Fibroblast of mammary gland (primary cell): ENCODE data around the gene SMURF2.
"Not testable (repeated sequence)": the region's sequence is repeated elsewhere in the genome, so short reads cannot be mapped to it uniquely, and the experiment has no call there.

Experiments
- DNase-seq: peaks from one replicate; pipeline ENCODE4 v3.0.0-alpha.2; 2010; ENCODE audit warnings: low read depth
- H3K4me3 ChIP-seq: 2 replicates; pipeline ENCODE4 v1.5.1; 2011; ENCODE audit warnings: low read depth, mild to moderate bottlenecking, low read length, moderate library complexity; ENCODE audit not compliant: control insufficient read depth
- CTCF ChIP-seq: conservative IDR thresholded peaks from 2 replicates; pipeline ENCODE4 v1.5.1; 2011; ENCODE audit warnings: low read depth, low read length, inconsistent platforms; ENCODE audit not compliant: control insufficient read depth, insufficient read depth

Gene SMURF2

DNA sequence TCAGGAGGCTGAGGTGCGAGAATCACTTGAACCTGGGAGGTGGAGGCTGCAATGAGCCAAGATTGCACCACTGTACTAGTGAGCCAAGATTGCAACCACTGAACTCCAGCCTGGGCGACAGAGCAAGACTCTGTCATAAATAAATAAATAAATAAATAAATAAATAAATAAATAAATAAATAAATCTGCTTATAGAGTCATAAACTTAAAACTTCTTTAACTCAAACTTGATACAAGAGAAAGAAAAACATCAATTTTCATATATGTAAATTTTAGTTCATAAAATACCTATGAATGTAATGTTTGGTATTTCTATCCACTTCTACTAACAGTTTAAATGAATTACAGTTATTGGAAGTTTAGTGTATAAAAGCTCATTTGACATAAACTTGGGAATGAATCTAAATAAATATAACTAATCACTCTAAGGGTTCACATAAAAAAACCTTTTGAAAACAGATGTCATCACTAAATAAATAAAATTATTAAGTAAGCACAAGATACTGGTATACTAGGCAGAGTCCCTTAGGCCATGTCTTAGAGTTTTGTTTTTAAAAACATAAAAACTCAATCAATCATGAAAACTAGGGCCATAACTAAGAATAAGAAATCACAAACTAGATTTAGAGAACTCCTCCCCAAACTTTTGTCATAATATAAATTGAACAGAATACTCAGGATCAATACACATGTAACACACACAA lies 54.1 kb downstream of the SMURF2 start:
- DNase-seq: peak; percentile 34
- H3K4me3 ChIP-seq: no peak overlapping the region
- TF ChIP-seq CTCF: no peak

DNA sequence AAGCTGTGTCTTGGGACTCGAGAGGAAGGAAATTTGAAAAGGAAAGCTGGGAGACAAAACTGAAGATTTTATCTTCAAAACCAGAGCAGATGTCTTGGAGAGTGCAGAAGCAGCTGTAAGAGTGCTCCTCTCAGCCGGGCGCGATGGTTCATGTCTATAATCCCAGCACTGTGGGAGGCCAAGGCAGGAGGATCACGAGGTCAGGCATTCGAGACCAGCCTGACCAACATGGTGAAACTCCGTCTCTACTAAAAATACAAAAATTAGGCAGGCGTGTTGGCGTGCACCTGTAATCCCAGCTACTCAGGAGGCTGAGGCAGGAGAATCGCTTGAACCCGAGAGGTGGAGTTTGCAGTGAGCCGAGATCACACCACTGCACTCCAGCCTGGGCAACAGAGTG lies 57.6 kb downstream of the SMURF2 start:
- not testable (repeated sequence) for DNase-seq, H3K4me3 ChIP-seq

DNA sequence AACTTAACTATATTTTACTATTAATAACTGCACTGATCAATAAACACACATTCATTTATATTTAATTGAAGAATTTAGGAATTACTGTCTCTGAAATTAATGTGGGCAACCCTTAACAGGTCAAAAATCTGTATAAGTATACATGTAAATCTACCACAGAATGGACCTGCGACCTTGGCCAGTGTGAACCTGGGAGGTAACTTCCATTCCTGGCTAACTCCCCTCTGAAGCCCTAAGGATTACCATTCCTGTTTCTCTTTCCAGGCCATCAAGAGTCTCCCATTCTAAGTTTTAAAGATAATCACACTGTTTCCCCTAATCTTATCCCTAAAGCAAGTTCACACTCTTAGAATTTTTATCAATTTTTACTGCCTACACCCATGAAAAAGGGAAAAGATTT lies 58.1 kb downstream of the SMURF2 start:
- DNase-seq: no peak
- no peak for TF ChIP-seq CTCF
- H3K4me3 ChIP-seq: no peak overlapping the region

DNA sequence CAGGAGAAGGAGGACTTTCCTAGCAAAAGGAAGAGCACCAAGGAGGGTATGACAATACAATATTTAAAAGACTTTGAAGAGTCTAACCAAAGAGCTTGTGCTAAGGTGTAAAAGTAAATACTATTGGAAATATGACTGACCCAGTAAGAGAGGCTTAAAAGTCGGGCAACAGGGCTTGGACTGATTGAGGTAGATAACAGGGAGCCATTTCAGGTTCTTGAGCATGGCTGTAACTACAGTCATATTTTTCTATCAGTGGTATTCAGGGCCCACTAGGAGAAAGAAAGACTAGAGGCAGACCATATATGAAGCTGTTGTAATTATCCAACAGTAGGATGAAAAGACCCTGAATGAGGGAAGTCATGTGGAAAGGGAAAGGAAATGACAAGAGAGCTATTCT lies 62.3 kb downstream of the SMURF2 start:
- DNase-seq: no peak
- no peak overlapping the region for H3K4me3 ChIP-seq
- TF ChIP-seq CTCF: no peak

- TF ChIP-seq CTCF: no peak
- H3K4me3 ChIP-seq: no peak overlapping the region
- DNase-seq: no peak
These were observed 62.9 kb downstream of the SMURF2 start for GRCh38 chr17:64599187-64599676.

- DNase-seq: no peak
- TF ChIP-seq CTCF: no peak
- H3K4me3 ChIP-seq: no peak overlapping the region
These were observed 63.4 kb downstream of the SMURF2 start for GRCh38 chr17:64598672-64599071.

DNA sequence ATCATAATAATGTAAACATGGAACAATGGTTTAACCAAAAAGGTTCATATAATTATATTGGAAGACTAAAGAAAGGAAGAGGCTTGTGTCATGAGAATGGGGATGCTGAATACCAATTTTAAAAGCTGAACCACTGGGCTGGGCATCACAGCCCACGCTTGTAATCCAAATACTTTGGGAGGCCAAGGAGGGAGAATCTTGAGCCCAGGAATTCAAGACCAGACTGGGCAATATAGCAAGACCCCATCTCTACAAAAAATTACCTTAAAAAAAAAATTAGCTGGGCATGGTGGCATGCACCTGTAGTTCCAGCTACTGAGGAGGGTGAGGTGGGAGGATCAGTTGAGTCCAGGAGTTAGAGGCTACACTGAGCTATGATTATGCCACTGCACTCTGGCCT lies 65.1 kb downstream of the SMURF2 start:
- H3K4me3 ChIP-seq: no peak overlapping the region
- no peak for TF ChIP-seq CTCF
- DNase-seq: no peak
